Measurements from ENCODE around the gene ISG20.

DNA sequence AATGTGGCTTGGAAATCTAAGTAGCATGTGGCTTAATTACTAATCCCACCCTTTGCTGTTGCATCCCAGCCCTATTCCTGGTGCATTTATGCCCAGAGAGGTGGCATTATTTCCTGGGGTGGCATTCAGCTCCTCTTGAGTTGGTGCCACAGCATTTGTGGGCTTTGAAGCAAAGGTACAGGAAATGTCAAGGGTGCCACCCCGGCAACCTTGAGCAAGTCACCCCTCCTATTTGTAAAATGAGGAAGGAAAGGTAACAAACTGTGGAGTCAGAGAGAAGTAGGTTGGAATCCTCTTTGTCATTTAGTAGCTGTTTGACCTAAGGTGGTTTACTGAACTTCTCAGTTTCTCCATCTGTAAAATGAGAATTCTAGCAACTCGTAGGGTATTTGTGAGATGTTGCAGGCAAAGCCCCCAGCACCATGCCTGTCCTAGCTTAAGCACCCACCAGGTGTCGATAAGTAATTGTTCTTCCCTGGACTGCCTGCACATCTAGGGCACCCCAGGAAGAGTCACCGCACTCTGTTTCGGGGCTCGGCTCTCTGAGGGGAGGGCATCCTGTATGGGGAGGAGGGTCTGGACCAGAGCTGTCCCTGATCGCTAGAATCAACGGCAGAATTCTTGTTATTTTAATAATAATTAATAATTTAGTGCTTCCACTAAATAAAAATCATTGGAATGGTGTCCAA, 17.1 kb downstream of the ISG20 start:
- TF ChIP-seq EZH2 (IDR thresholded peaks at IDR 0.05; ENCODE audit: insufficient read depth, poor library complexity, severe bottlenecking): no peak
- TF ChIP-seq EZH2phosphoT487 (IDR thresholded peaks at IDR 0.05; ENCODE audit: insufficient read depth, low read depth): no peak

Data from GM23248 (cell line).